HL-60 (cell line): Measurements from ENCODE around the gene ZIC4.

Source experiments
- DNase-seq, 2 experiments: peaks; one replicate each; pipeline ENCODE4 v3.0.0-alpha.2; 2010 to 2020; ENCODE audit warnings: low read depth in 1 of 2, low spot score in 1 of 2
- H3K27ac ChIP-seq: fragments of 250-450 bp; sonication (Bioruptor Pico); replicated peaks from 2 replicates; pipeline ENCODE4 v1.5.1; 2020; ENCODE audit warnings: mild to moderate bottlenecking, moderate library complexity
- H3K27me3 ChIP-seq: fragments of 250-450 bp; sonication (Bioruptor Pico); 2 replicates; pipeline ENCODE4 v1.5.1; 2021; ENCODE audit warnings: mild to moderate bottlenecking, moderate library complexity; ENCODE audit not compliant: insufficient read depth, poor library complexity, severe bottlenecking
- H3K4me3 ChIP-seq: replicated peaks from 2 replicates; pipeline ENCODE4 v1.5.1; 2011; ENCODE audit warnings: mild to moderate bottlenecking, control low read depth, low read length; ENCODE audit not compliant: insufficient read depth
- CTCF ChIP-seq: IDR thresholded peaks from one replicate; pipeline ENCODE4 v1.5.1; 2011; ENCODE audit warnings: low read length, control low read depth, inconsistent platforms; ENCODE audit not compliant: insufficient read depth
- GABPA ChIP-seq: IDR thresholded peaks from 2 replicates; pipeline ENCODE4 v1.6.1; 2012; ENCODE audit warnings: low read depth
- POLR2AphosphoS5 ChIP-seq: IDR thresholded peaks from 2 replicates; pipeline ENCODE4 v1.6.1; 2012; ENCODE audit warnings: low read depth
- REST ChIP-seq: IDR thresholded peaks from 2 replicates; pipeline ENCODE4 v1.6.1; 2012; ENCODE audit warnings: low read depth; ENCODE audit not compliant: insufficient replicate concordance
- SPI1 ChIP-seq: IDR thresholded peaks from 2 replicates; pipeline ENCODE4 v1.6.1; 2012; ENCODE audit warnings: low read depth, mild to moderate bottlenecking, borderline replicate concordance
- long read RNA-seq: library from polyadenylated mRNA; unstranded; transcript quantifications from one replicate; pipeline ENCODE4 v2.0.0, GENCODE V29; 2020

The ZIC4 gene
- long read RNA-seq = 0 reads

GRCh38 chr3:147406028-147406931 is at the start of gene ZIC4:
Gene ZIC4, minus strand, starts transcription at chr3:147406543. Its CDS starts 3,746 bp downstream, at chr3:147402797.
- Histone ChIP-seq H3K27ac (no peak within 1 kb of the TSS), H3K4me3 (no peak within 1 kb of the TSS), H3K27me3 (peaks cover 69% of the 10 kb centered on the region)
- TF ChIP-seq CTCF = no peak
- no peak for TF ChIP-seq GABPA
- no peak for DNase-seq

- Histone ChIP-seq H3K27ac (no peak overlapping the region), H3K4me3 (no peak overlapping the region), H3K27me3 (no peaks in the 10 kb centered on the region)
- no peak for DNase-seq
- TF ChIP-seq POLR2AphosphoS5 (no peak), SPI1 (no peak), REST (no peak), CTCF (no peak), GABPA (no peak)
Observed at GRCh38 chr3:147449669-147450068, 43.3 kb upstream of the ZIC4 start.

- Histone ChIP-seq H3K4me3 (no peak overlapping the region), H3K27me3 (no peaks in the 10 kb centered on the region), H3K27ac (no peak overlapping the region)
- DNase-seq = no peak
- TF ChIP-seq SPI1 (no peak), GABPA (no peak), REST (no peak), POLR2AphosphoS5 (no peak), CTCF (no peak)
Observed at GRCh38 chr3:147447224-147447623, 40.9 kb upstream of the ZIC4 start.

- TF ChIP-seq CTCF = no peak
- no peak for TF ChIP-seq SPI1
- no peak for TF ChIP-seq POLR2AphosphoS5
- no peak for TF ChIP-seq GABPA
- H3K27me3 ChIP-seq = peaks cover 2% of the 10 kb centered on the region
- no peak overlapping the region for H3K4me3 ChIP-seq
- no peak for DNase-seq
- no peak overlapping the region for H3K27ac ChIP-seq
Observed at GRCh38 chr3:147431751-147432150, 25.4 kb upstream of the ZIC4 start.
